Measurements from ENCODE around the gene COL6A1.

Gene COL6A1

DNA sequence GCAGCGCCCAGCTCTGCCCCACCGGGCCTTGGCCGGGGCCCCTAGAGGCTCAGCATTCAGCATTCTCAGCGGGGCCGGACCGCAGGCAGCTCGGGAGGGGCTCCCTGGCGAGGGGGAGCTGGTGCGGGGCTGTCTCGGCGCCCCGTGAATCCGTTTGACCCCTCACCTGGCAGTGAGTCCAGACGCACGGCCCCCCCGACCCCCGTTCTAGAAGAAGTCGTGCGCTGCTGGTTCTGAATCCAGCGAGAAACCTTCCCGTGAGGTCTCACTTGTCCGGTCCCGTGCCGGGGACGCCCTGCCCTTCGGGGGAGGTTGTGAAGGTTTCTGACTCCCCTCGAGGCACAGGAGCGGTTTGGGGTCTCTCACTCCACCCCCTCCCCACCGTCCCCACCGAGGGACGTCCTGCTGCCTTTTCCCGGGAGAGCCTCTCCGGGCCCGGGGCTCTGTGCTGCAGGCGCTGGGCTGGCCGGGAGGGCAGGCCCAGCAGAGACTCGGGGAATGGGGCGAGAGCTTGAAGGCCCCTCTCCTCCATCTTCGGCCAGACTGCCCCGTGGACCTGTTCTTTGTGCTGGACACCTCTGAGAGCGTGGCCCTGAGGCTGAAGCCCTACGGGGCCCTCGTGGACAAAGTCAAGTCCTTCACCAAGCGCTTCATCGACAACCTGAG, 655 bp downstream of the COL6A1 start:
- FAIRE-seq (no peak), DNase-seq (ENCODE audit: low spot score) (no peak)

DNA sequence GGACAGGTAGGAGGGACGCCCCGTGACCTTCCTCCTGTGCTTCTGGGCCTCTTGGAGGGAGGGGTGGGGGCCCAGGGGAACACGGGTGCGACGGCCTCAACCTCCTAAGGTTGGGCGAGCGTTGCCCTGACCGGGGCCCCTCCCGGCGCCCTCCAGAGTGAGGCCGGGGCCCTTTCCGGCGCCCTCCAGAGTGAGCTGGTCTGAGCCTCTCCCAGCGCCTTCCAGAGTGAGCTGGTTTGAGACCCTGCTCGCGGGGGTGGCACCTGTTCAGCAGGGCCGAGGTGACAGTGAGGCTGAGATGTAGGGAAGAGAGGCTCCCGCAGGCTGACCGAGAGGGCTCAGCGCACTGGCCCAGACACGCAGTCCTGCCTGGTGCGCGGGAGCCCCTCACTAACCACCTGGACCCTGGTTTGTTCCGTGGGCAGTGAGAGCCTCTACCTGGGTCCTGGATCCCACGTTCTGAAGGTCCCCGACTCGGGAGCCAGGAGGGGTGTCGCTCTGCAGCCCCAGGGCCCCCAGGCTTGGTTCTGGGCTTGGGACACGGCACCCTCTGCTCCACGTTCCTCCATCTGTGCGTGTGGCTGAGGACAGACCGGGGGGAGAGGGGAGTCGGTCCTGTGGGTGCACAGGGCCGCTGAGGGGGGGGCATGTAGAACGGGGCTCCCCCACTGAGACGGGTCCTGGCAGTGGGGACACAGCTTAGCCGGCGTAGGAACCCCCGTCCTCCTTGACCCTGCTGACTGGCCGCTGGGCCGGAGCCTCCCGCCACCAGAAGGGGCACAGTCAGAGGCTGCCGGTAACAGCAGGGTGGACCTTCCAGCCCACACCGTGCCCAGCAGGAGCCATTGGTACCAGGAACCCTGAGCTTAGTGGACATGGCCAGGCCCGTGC, 1.4 kb downstream of the COL6A1 start:
- no peak for FAIRE-seq
- DNase-seq (ENCODE audit: low spot score), result no peak

DNA sequence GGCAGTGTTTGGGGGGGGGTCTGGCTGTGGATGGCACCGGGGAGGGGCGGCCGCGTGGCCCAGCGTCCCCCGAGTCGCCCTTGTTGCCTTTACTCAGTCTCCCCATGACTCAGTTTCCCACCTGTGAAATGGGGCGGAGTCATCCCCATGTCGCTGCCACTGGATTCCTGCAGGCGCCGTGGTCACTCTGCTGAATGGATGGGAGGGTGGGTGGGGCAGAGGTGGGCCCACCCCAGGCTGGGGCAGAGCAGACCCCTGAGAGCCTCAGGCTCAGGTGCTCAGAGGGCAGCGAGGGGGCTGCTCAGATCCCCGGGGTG, 2.0 kb downstream of the COL6A1 start:
- DNase-seq (ENCODE audit: low spot score) (no peak), FAIRE-seq (no peak)

DNA sequence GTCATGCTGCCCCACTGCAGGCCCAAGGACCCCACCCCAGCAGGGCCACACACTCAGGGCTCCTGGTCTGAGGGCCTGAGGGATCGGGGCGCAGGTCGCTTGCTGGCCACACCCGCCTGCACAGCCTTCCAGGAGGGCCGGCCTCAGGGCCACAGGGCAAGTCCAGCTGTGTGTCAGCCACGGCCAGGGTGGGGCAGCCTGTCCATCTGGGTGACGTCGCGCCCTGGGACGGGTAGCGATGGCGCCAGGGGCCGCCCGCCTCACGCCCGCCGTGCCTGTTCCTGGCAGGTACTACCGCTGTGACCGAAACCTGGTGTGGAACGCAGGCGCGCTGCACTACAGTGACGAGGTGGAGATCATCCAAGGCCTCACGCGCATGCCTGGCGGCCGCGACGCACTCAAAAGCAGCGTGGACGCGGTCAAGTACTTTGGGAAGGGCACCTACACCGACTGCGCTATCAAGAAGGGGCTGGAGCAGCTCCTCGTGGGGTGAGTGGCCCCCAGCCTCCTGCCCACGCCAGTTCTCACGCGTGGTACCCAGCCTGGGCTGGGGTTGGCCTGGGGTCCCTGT, 2.5 kb downstream of the COL6A1 start:
- DNase-seq (ENCODE audit: low spot score) (no peak), FAIRE-seq (no peak)

GRCh38 chr21:45984584-45985095, 3.1 kb downstream of the COL6A1 start:
- DNase-seq (ENCODE audit: low spot score) (no peak), FAIRE-seq (no peak)

DNA sequence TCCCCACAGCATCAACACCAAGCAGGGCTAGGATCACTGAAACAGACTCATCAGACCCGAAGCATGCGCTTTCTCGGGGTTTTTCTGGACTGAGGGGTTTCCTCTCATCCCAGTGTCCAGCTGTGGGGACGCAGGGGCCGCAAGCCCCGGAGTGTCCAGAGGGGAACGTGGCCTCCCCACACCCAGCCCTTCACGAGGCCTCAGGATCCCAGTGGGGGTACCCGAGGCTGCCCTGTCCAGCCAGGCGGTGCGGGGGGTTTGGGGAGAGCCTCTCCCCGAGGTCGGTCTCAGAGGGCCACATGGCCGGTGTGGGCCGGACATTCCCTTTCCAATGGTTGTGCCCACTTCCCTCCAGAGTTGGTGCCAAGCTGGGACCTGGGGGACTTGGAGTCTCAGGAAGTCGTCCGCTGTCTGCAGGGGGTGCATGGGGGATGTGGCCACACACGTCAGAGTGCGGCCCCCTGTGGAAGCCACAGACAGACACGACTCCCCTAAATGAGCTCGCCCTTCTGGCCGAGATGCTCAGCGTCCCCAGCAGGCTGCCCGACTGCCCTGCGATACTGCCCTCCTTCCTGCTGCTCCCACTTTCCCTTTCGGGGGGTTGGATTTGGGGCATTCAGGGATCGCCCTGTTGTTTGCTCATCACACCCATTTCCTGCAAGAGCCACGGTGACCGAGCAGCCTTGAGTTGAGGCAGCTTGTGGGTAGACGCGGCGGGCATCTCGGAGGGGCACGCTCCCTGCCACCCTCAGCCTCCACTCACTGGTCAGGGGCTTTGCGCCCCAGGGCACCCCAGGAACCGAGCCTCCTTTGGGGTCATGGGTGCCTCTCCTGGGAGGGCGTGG, 4.1 kb downstream of the COL6A1 start:
- FAIRE-seq (no peak), DNase-seq (ENCODE audit: low spot score) (no peak)

GRCh38 chr21:45986316-45987051, 4.9 kb downstream of the COL6A1 start:
- DNase-seq (ENCODE audit: low spot score), result no peak
- no peak for FAIRE-seq

- no peak for DNase-seq (ENCODE audit: low spot score)
- no peak for FAIRE-seq
Measured at GRCh38 chr21:45987121-45987711, 5.6 kb downstream of the COL6A1 start.

- DNase-seq (ENCODE audit: low spot score) (no peak), FAIRE-seq (no peak)
Measured at GRCh38 chr21:45988366-45989347, 7.1 kb downstream of the COL6A1 start.

DNA sequence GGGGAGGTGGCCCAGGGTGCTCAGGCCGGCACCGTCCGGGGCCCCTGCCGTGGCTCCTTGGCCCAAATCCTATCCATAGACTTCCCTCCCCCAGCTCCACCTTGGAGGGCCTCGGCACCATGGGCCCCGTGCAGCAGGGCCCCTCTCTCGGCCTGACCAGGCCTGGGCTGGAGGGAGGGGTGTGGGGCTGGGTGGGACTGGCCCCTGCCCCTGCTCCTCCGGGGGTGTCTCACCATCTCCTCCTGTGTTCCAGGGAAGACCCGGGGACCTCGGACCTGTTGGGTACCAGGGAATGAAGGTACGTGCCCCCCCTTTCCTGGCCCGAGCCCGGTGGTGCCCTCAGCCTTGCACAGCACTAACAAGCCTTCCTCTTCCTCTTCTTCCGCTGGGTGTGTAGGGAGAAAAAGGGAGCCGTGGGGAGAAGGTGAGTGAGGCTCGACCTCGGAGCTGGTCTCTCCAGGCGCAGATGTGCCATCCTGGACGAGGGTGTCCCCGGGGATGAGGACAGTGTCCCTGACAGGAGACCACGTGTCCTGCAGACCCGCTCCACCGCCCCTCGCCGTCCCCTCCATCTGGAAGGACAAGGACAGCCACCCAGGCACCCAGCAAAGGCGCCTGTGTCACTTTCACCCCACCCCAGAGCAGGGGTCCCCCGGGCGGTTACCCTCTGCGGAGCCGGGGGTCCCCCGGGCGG, 7.9 kb downstream of the COL6A1 start:
- FAIRE-seq (no peak), DNase-seq (ENCODE audit: low spot score) (no peak)

DNA sequence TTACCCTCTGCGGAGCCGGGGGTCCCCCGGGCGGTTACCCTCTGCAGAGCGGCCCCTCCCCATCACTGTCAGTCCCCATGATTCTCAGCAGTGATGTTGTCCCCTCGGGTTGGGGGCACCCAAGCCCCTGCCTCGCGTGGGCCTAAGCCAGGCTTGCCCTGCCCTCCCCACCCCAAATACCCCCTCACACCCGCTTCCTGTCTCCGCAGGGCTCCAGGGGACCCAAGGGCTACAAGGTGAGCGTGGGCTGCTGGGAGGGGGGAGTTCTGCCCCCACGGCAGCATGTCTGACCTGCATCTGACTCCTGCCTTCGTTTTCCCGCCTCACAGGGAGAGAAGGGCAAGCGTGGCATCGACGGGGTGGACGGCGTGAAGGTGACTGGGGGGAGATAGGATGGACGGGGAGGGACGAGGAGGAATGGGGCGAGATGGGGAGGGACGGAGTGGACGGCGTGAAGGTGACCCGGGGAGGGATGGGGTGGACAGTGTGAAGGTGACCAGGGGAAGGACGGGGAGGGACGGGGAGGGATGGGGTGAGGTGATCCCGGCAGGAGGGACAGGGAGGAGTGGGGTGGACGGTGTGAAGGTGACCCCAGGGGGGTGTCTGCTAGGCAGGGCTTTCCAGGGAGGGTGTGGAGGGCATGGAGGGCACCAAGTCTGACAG, 8.6 kb downstream of the COL6A1 start:
- DNase-seq (ENCODE audit: low spot score) (no peak), FAIRE-seq (no peak)

- DNase-seq (ENCODE audit: low spot score) (no peak), FAIRE-seq (no peak)
Measured at GRCh38 chr21:45990741-45991605, 9.4 kb downstream of the COL6A1 start.

DNA sequence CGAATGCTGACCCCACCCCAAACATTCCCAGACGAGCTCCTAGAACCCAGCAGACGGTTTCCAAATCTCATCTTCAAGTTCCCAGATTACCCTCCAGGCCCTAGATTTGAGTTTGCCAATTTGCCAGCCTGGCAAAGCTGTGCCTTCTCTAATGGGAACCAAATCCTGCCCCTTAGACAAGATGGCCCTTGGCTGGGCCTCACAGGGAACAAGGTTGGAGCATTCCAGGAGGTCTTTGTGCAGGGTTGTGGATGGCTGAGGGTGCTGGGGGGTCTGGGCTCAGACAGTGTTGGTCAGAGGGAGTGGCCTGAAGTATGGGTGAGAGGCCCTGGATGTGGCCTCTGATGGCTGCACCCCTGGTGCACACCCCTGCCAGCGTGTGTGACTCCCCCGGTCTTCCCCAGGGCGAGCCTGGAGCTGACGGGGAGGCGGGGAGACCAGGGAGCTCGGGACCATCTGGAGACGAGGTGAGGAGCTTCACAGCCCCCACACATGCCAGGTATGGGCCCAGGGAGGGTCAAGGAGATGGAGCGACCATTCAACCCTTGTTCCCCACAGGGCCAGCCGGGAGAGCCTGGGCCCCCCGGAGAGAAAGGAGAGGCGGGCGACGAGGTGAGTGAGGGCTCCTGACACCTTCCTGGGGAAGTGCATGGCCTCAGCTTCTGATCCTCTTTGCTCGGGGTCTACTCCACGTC, 10.2 kb downstream of the COL6A1 start:
- no peak for DNase-seq (ENCODE audit: low spot score)
- no peak for FAIRE-seq

GRCh38 chr21:45992301-45993209, 11.0 kb downstream of the COL6A1 start:
- DNase-seq (ENCODE audit: low spot score), result no peak

More at GRCh38 chr21:45992301-45993209, 11.0 kb downstream of the COL6A1 start:
- no peak for FAIRE-seq
